ENCODE data around the gene NTHL1.

DNA sequence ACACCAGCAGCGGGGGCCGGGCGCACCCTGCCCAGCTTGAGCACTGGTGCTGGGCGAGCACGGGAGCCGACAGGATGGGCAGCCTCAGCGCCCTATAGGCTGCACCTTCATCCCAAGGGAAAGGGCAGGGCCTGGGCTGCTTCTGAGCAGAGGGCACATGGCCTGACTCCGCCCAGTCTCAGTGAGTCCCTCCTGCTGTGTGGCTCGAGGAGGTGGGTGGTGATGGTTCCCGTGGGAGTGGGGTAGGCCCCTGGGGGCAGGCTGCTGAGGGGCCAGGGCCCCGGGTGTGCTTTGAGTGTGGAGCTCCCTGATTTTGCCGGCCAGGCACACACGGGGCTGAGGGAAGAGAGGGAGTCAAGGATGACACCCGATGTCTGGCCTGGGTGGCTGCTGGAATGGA lies 38.0 kb upstream of the NTHL1 start:
- TF ChIP-seq, protein P1, sequence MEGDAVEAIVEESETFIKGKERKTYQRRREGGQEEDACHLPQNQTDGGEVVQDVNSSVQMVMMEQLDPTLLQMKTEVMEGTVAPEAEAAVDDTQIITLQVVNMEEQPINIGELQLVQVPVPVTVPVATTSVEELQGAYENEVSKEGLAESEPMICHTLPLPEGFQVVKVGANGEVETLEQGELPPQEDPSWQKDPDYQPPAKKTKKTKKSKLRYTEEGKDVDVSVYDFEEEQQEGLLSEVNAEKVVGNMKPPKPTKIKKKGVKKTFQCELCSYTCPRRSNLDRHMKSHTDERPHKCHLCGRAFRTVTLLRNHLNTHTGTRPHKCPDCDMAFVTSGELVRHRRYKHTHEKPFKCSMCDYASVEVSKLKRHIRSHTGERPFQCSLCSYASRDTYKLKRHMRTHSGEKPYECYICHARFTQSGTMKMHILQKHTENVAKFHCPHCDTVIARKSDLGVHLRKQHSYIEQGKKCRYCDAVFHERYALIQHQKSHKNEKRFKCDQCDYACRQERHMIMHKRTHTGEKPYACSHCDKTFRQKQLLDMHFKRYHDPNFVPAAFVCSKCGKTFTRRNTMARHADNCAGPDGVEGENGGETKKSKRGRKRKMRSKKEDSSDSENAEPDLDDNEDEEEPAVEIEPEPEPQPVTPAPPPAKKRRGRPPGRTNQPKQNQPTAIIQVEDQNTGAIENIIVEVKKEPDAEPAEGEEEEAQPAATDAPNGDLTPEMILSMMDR (IDR thresholded peaks at IDR 0.05 in 8 of 11, conservative IDR thresholded peaks at IDR 0.05 in 3 of 11), result no peak
- TF ChIP-seq POLR2A (IDR thresholded peaks at IDR 0.05), result no peak

All from spleen (tissue), 7 donors.